IMR-90 (cell line): Measurements from ENCODE around the gene TROAP.

Experiments
- CTCF ChIP-seq: conservative IDR thresholded peaks from 2 replicates; pipeline ENCODE4 v1.5.1; 2012; ENCODE audit warnings: mild to moderate bottlenecking, low read depth, low read length, improper control_type of control experiment
- RAD21 ChIP-seq: IDR thresholded peaks from 2 replicates; pipeline ENCODE4 v1.6.1; 2012; ENCODE audit warnings: low read length, improper control_type of control experiment

- TF ChIP-seq CTCF, result no peak
- TF ChIP-seq RAD21, result no peak
Observed at GRCh38 chr12:49294804-49295081, 28.3 kb upstream of the TROAP start.
